Peyer's patch (tissue), 4 donors: ENCODE data around the gene IFRD1. TPM values are rescaled to one million over a fixed set of nuclear protein-coding genes. Genes with fewer than 3 reads are reported as not detected.

Source experiments
- DNase-seq, 3 donors: peaks; one replicate each; pipeline ENCODE4 v3.0.0-alpha.2; 2017 to 2019
- H3K27ac ChIP-seq, 4 donors: fragments of 200-600 bp; sonication (generic); one replicate each; pipeline ENCODE4 v1.5.1; 2016 to 2019
- H3K27me3 ChIP-seq, 2 donors: fragments of 200-600 bp; sonication (generic); one replicate each; pipeline ENCODE4 v1.5.1; 2019
- H3K36me3 ChIP-seq, 3 donors: fragments of 200-600 bp; sonication (generic); one replicate each; pipeline ENCODE4 v1.5.1; 2016 to 2019
- H3K4me1 ChIP-seq, 4 donors: fragments of 200-600 bp; sonication (generic); one replicate each; pipeline ENCODE4 v1.5.1; 2016 to 2019
- H3K4me3 ChIP-seq, 4 donors: fragments of 200-600 bp; sonication (generic); 1 replicate in 3 of 4; 2 replicates in 1 of 4; pipeline ENCODE4 v1.5.1; 2016 to 2019; ENCODE audit warnings: mild to moderate bottlenecking in 1 of 4
- H3K9me3 ChIP-seq, 4 donors: fragments of 200-600 bp; sonication (generic); one replicate each; pipeline ENCODE4 v1.5.1; 2016 to 2019; ENCODE audit warnings: mild to moderate bottlenecking in 1 of 4
- CTCF ChIP-seq, 6 experiments: fragments of 450-650 bp in 4 of 6; fragments of 200-600 bp in 2 of 6; sonication (generic) in 1 of 6; IDR thresholded peaks; one replicate each; pipeline ENCODE4 v1.5.1; 2017 to 2019; ENCODE audit warnings: antibody characterized with exemption in 6 of 6, mild to moderate bottlenecking in 3 of 6, moderate library complexity in 1 of 6
- POLR2A ChIP-seq, 2 donors: fragments of 450-650 bp; IDR thresholded peaks; one replicate each; pipeline ENCODE4 v1.5.1; 2017; ENCODE audit warnings: antibody characterized with exemption in 2 of 2, mild to moderate bottlenecking in 2 of 2, moderate library complexity in 2 of 2
- total RNA-seq, 4 donors: library from RNA; depleted of rRNA; stranded (reverse); fragments of >200 nt; gene quantifications; one replicate each; pipeline ENCODE4 v1.1.0, GENCODE V29; 2016

Gene IFRD1
- total RNA-seq, 4 donors from 2014 or later: 52.0 to 109 (median 60.7) TPM

GRCh38 chr7:112430649-112431048 lies 19.6 kb upstream of the IFRD1 start:
- TF ChIP-seq CTCF (IDR thresholded peaks at IDR 0.05) (no peak), POLR2A (IDR thresholded peaks at IDR 0.05) (no peak)
- no peaks in the 10 kb centered on the region for H3K4me1 ChIP-seq
- no peak overlapping the region for H3K4me3 ChIP-seq
- H3K36me3 ChIP-seq: no peaks in the 10 kb centered on the region
- no peaks in the 10 kb centered on the region for H3K27me3 ChIP-seq
- H3K9me3 ChIP-seq: no peaks in the 10 kb centered on the region
- no peak for DNase-seq
- H3K27ac ChIP-seq: no peak overlapping the region

- TF ChIP-seq POLR2A (IDR thresholded peaks at IDR 0.05) (no peak), CTCF (IDR thresholded peaks at IDR 0.05) (no peak)
- no peak for DNase-seq
- no peak overlapping the region for H3K4me3 ChIP-seq
- H3K9me3 ChIP-seq: no peaks in the 10 kb centered on the region
- no peaks in the 10 kb centered on the region for H3K4me1 ChIP-seq
- no peaks in the 10 kb centered on the region for H3K36me3 ChIP-seq
- H3K27ac ChIP-seq: no peak overlapping the region
- H3K27me3 ChIP-seq: no peaks in the 10 kb centered on the region
Measured at GRCh38 chr7:112431803-112432202, 18.5 kb upstream of the IFRD1 start.

- Histone ChIP-seq H3K9me3 (no peaks in the 10 kb centered on the region), H3K27ac (no peak overlapping the region), H3K4me3 (no peak overlapping the region), H3K27me3 (no peaks in the 10 kb centered on the region), H3K36me3 (no peaks in the 10 kb centered on the region), H3K4me1 (no peaks in the 10 kb centered on the region)
- no peak for DNase-seq
- TF ChIP-seq CTCF (IDR thresholded peaks at IDR 0.05): no peak
- TF ChIP-seq POLR2A (IDR thresholded peaks at IDR 0.05): no peak
Measured at GRCh38 chr7:112433289-112433688, 17.0 kb upstream of the IFRD1 start.

- Histone ChIP-seq H3K36me3 (no peaks in the 10 kb centered on the region), H3K27ac (no peak overlapping the region), H3K4me3 (no peak overlapping the region), H3K9me3 (no peaks in the 10 kb centered on the region), H3K4me1 (no peaks in the 10 kb centered on the region), H3K27me3 (no peaks in the 10 kb centered on the region)
- TF ChIP-seq CTCF (IDR thresholded peaks at IDR 0.05) (no peak), POLR2A (IDR thresholded peaks at IDR 0.05) (no peak)
- no peak for DNase-seq
Measured at GRCh38 chr7:112437072-112437471, 13.2 kb upstream of the IFRD1 start.

- no peak for DNase-seq
- Histone ChIP-seq H3K4me3 (no peak overlapping the region), H3K27me3 (no peaks in the 10 kb centered on the region), H3K36me3 (no peaks in the 10 kb centered on the region), H3K9me3 (no peaks in the 10 kb centered on the region), H3K4me1 (no peaks in the 10 kb centered on the region), H3K27ac (no peak overlapping the region)
- TF ChIP-seq POLR2A (IDR thresholded peaks at IDR 0.05) (no peak), CTCF (IDR thresholded peaks at IDR 0.05) (no peak)
Measured at GRCh38 chr7:112439476-112439875, 10.8 kb upstream of the IFRD1 start.

GRCh38 chr7:112442210-112442609 lies 8.1 kb upstream of the IFRD1 start:
- DNase-seq: no peak
- no peaks in the 10 kb centered on the region for H3K27me3 ChIP-seq
- no peak overlapping the region for H3K4me3 ChIP-seq
- no peak for TF ChIP-seq POLR2A (IDR thresholded peaks at IDR 0.05)
- no peak for TF ChIP-seq CTCF (IDR thresholded peaks at IDR 0.05)
- no peaks in the 10 kb centered on the region for H3K9me3 ChIP-seq
- H3K27ac ChIP-seq: no peak overlapping the region
- H3K36me3 ChIP-seq: no peaks in the 10 kb centered on the region
- no peaks in the 10 kb centered on the region for H3K4me1 ChIP-seq
